ENCODE data around the gene FKBP1A. TPM values are rescaled to one million over a fixed set of nuclear protein-coding genes. Genes with fewer than 3 reads are reported as not detected.

The FKBP1A gene
- total and polyA plus RNA-seq, 10 of the 15 experiments (the other 5 are each of a cell fraction or from before 2014, with no cell fraction given) = 103 to 687 (median 254) TPM

DNA sequence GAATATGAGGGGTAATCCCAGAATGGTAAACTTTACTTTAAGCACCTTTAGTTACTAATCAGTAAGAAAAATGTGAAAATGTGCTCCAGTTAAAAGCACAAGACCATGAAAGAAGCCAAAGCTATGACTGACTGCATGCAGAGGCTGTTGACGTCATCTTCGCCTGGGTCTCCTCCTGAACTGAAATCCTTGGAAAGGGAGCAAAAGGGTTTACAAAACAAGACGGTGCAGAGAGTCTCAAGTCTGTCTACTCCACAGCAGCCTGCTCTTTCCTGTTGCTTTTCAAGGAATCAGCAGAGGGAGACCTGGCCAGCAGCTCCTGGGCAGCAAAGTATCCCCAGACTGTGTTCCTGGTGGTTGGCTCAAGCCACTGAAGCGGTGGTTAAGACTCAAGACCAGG, 10.2 kb downstream of the FKBP1A start:
- RAD21 ChIA-PET (ENCODE audit: unreplicated experiment) = no interaction called here

More for the DNA sequence above, 10.2 kb downstream of the FKBP1A start:
- in situ Hi-C loops (cut with MboI) (no loop called here), intact Hi-C loops (cut with micrococcal nuclease; ENCODE audit: unreplicated experiment) (no loop called here)
- no peak for TF ChIP-seq NFYB (IDR thresholded peaks at IDR 0.05; ENCODE audit: insufficient read depth, low read depth, low read length)
- TF ChIP-seq GATAD2B (conservative IDR thresholded peaks at IDR 0.05; ENCODE audit: low read depth) = no peak
- no peak for TF ChIP-seq YBX1 (IDR thresholded peaks at IDR 0.05)
- TF ChIP-seq NBN (IDR thresholded peaks at IDR 0.05) = no peak
- no peak for TF ChIP-seq CREM (IDR thresholded peaks at IDR 0.05; ENCODE audit: low read depth)
- no peak for TF ChIP-seq STAT3 (IDR thresholded peaks at IDR 0.05; ENCODE audit: low read depth, low read length)
- no peak for TF ChIP-seq SUPT20H (IDR thresholded peaks at IDR 0.05; ENCODE audit: borderline replicate concordance, control insufficient read depth, low read depth, low read length)
- no peak for TF ChIP-seq MEF2B (IDR thresholded peaks at IDR 0.05; ENCODE audit: partially characterized antibody, poor library complexity, severe bottlenecking)
- no peak for TF ChIP-seq ZBTB33 (IDR thresholded peaks at IDR 0.05)
- ATAC-seq (no peak), FAIRE-seq (no peak), DNase-seq (ENCODE audit: low read depth, low spot score) (no peak)
- Histone ChIP-seq H3K9me3 (replicated peaks; ENCODE audit: control insufficient read depth, insufficient read depth, low read length) (no peaks in the 10 kb centered on the region), H3K4me3 (no peak overlapping the region), H3K79me2 (ENCODE audit: control insufficient read depth, insufficient read depth, low read length) (peaks cover 97% of the 10 kb centered on the region), H3K9ac (ENCODE audit: control insufficient read depth, insufficient read depth, low read length) (no peak overlapping the region), H3K4me2 (ENCODE audit: control insufficient read depth, insufficient read depth) (no peak overlapping the region), H3K4me1 (ENCODE audit: control insufficient read depth, insufficient read depth, low read length) (peaks cover 15% of the 10 kb centered on the region), H3K27ac (ENCODE audit: control insufficient read depth, insufficient read depth) (no peak overlapping the region), H3K27me3 (replicated peaks in 1 of 2; ENCODE audit: control insufficient read depth in 2 of 2, insufficient read depth in 2 of 2, low read length in 1 of 2) (no peaks in the 10 kb centered on the region), H2AFZ (ENCODE audit: control insufficient read depth, low read depth, low read length) (no peak overlapping the region), H3K36me3 (ENCODE audit: control insufficient read depth in 2 of 2, insufficient read depth in 2 of 2, low read length in 1 of 2) (peaks cover 0 to 13% of the 10 kb centered on the region in 2 experiments), H4K20me1 (ENCODE audit: control insufficient read depth, insufficient read depth) (peaks cover 2% of the 10 kb centered on the region)
- SMC1A ChIA-PET (ENCODE audit: uncharacterized antibody, unreplicated experiment) = interaction anchor here (1.0 to 4.6 kb wide), 4 partner anchors 8 to 249 kb away, joined by 3 to 45 read pairs (median 6); partner anchors contain the start of genes FKBP1A and SDCBP2
- POLR2A ChIA-PET = interaction anchor here (0.8 to 4.0 kb wide), 4 partner anchors 9 to 52 kb away, joined by 3 to 38 read pairs (median 5); partner anchors contain the start of gene FKBP1A
- WGBS (ENCODE audit: insufficient coverage, insufficient replicate concordance, low lambda C conversion rate, missing lambda C conversion rate) = 83% methylated on average over 4 of the region's 4 CpGs
- BruUV-seq (replicated peaks) = no TSS peak
- CTCF ChIA-PET = interaction anchor here (0.8 to 2.0 kb wide), 4 partner anchors 9 to 121 kb away, joined by 3 to 6 read pairs (median 4); no protein-coding TSS in a partner anchor

Measured in GM12878 (cell line).